Measurements from ENCODE around the gene SCFD2. TPM values are rescaled to one million over a fixed set of nuclear protein-coding genes. Genes with fewer than 3 reads are reported as not detected.

SCFD2 gene
- total and polyA plus RNA-seq, 5 donors from 2014 or later, result 15.0 to 23.9 (median 16.3) TPM

DNA sequence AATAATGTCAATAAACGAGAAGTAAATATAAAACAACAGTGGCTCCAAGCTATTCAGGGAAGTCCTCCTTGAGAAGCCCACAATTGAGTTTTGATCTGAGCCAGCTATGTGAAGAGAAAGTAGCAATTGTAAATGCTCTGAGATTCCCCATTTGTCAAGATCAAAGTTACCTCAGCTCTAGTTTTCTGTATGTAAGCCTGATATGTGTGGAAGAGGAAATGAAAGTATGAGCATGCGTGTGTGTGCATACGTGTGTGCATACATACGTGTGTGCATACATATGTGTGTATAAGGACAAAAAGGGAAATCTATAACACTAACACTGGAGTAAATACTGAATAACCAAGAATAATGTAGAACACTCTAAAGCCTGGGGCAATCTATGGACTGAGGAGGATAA, 130.3 kb downstream of the SCFD2 start:
- Mint-ChIP-seq H3K27ac (no peak overlapping the region), H3K9me3 (peaks cover 0 to 4% (median 0%) of the 10 kb centered on the region in 7 donors), H3K27me3 (no peaks in the 10 kb centered on the region), H3K36me3 (peaks cover 25% of the 10 kb centered on the region), H3K4me3 (no peak overlapping the region), H3K4me1 (peaks cover 3 to 13% (median 9%) of the 10 kb centered on the region in 4 donors)
- H3K27me3 ChIP-seq (ENCODE audit: control insufficient read depth, insufficient read depth, low read length), result no peaks in the 10 kb centered on the region
- DNase-seq, result no peak
- no peak overlapping the region for H3K4me3 ChIP-seq (ENCODE audit: low read depth, low read length)
- ATAC-seq (ENCODE audit: low read depth in 2 of 2), result no peak
- no peaks in the 10 kb centered on the region for H3K36me3 ChIP-seq (ENCODE audit: control insufficient read depth, insufficient read depth, low read length)
- no peaks in the 10 kb centered on the region for H3K4me1 ChIP-seq (ENCODE audit: control insufficient read depth, insufficient read depth, low read length, poor library complexity, severe bottlenecking)
- H3K27ac ChIP-seq (ENCODE audit: insufficient read depth, low read length, poor library complexity, severe bottlenecking), result no peak overlapping the region
- H3K9me3 ChIP-seq (ENCODE audit: control insufficient read depth in 2 of 2, low read length in 2 of 2), result no peaks in the 10 kb centered on the region

DNA sequence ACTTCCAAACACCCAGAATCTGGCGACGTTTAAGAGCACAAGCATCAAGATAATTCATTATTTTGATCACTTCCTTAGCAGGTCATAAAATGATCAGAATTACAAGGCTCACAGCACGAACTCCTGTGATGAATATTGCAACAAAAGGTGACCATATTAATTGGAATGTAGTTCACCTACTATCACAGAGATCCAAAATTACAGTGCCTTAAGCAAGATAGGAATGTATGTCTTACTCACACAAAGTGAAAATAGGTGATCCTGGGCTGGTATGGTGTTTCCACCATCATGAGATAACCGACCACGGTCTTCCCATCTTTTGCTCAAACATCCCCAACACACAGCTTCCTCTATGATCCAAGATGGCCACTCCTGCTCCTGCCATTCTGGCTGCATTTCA, 131.2 kb downstream of the SCFD2 start:
- no peak for ATAC-seq (ENCODE audit: low read depth in 2 of 2)
- Histone ChIP-seq H3K27me3 (ENCODE audit: control insufficient read depth, insufficient read depth, low read length) (no peaks in the 10 kb centered on the region), H3K4me3 (ENCODE audit: low read depth, low read length) (no peak overlapping the region), H3K9me3 (ENCODE audit: control insufficient read depth in 2 of 2, low read length in 2 of 2) (no peaks in the 10 kb centered on the region), H3K4me1 (ENCODE audit: control insufficient read depth, insufficient read depth, low read length, poor library complexity, severe bottlenecking) (no peaks in the 10 kb centered on the region), H3K36me3 (ENCODE audit: control insufficient read depth, insufficient read depth, low read length) (no peaks in the 10 kb centered on the region), H3K27ac (ENCODE audit: insufficient read depth, low read length, poor library complexity, severe bottlenecking) (no peak overlapping the region)
- Mint-ChIP-seq H3K4me1 (peaks cover 3 to 13% (median 9%) of the 10 kb centered on the region in 4 donors), H3K27ac (peak overlapping the region; percentile 26 to 38 (median 32)), H3K36me3 (peaks cover 23% of the 10 kb centered on the region), H3K27me3 (no peaks in the 10 kb centered on the region), H3K4me3 (no peak overlapping the region), H3K9me3 (peaks cover 0 to 4% (median 0%) of the 10 kb centered on the region in 7 donors)
- no peak for DNase-seq

DNA sequence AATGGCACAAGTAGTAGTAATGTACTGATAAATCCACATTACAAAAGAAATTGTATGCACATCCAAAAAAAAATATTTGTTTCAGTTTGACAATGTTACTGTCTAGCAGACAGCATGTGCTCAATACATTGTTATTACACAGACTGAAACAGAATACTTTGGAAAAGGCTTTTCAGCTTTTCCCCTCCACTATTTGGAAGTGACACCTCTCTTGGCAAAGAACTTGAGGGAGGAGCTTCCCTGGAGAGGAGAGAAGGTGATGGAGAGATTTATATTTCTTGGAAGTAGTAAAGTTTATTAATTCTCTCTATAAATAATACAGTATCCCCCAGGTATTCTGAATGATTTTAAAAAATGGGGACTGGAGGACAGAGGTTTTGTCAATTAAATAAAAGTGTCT, 131.8 kb downstream of the SCFD2 start:
- ATAC-seq (ENCODE audit: low read depth in 2 of 2) (no peak), DNase-seq (no peak)
- no peaks in the 10 kb centered on the region for H3K9me3 ChIP-seq (ENCODE audit: control insufficient read depth in 2 of 2, low read length in 2 of 2)
- Mint-ChIP-seq H3K9me3 (peaks cover 0 to 4% (median 0%) of the 10 kb centered on the region in 7 donors), H3K27ac (no peak overlapping the region), H3K27me3 (no peaks in the 10 kb centered on the region), H3K36me3 (peaks cover 20% of the 10 kb centered on the region), H3K4me1 (peaks cover 3 to 13% (median 9%) of the 10 kb centered on the region in 4 donors), H3K4me3 (no peak overlapping the region)
- H3K36me3 ChIP-seq (ENCODE audit: control insufficient read depth, insufficient read depth, low read length), result no peaks in the 10 kb centered on the region
- H3K4me1 ChIP-seq (ENCODE audit: control insufficient read depth, insufficient read depth, low read length, poor library complexity, severe bottlenecking), result no peaks in the 10 kb centered on the region
- H3K4me3 ChIP-seq (ENCODE audit: low read depth, low read length), result no peak overlapping the region
- no peaks in the 10 kb centered on the region for H3K27me3 ChIP-seq (ENCODE audit: control insufficient read depth, insufficient read depth, low read length)
- H3K27ac ChIP-seq (ENCODE audit: insufficient read depth, low read length, poor library complexity, severe bottlenecking), result no peak overlapping the region

DNA sequence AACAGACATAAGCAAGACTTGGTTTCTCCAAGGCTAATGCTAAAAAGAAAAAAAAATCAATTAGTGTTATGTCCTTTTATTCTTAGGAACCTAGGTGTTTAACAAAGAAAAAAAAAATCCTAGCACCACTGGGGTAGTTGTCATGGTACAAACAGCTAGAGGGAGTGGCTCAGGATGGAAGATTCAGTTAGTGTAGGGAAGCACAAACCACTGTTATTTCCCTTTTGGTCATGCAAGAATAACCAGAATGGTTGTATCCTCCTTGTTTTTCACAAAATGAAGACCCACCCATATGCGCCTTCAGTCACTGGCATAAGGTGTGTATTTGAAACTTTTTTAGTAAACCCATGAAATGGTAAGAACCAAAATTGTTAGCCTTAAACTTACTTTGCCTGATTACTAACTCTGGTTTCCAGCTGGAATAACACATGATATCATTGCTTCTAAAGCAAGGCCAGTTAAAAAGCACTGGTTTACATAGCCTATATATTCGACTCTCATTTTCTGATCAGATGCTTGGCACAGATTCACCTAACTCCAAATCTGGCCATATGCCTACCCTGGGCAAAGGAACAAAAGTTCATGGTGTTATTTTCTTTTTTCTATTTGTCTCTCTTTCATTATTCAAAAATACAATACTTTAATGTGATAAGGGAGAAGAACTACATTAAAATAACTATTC, 132.6 kb downstream of the SCFD2 start:
- peaks cover 20% of the 10 kb centered on the region for H3K36me3 Mint-ChIP-seq
- H3K27ac ChIP-seq (ENCODE audit: insufficient read depth, low read length, poor library complexity, severe bottlenecking), result no peak overlapping the region
- no peak for DNase-seq
- H3K9me3 Mint-ChIP-seq, result peaks cover 0 to 4% (median 0%) of the 10 kb centered on the region in 7 donors
- ATAC-seq (ENCODE audit: low read depth in 2 of 2), result no peak
- H3K36me3 ChIP-seq (ENCODE audit: control insufficient read depth, insufficient read depth, low read length), result no peaks in the 10 kb centered on the region
- no peaks in the 10 kb centered on the region for H3K27me3 Mint-ChIP-seq
- peaks cover 3 to 13% (median 9%) of the 10 kb centered on the region in 4 donors for H3K4me1 Mint-ChIP-seq
- H3K4me3 ChIP-seq (ENCODE audit: low read depth, low read length), result no peak overlapping the region
- no peaks in the 10 kb centered on the region for H3K27me3 ChIP-seq (ENCODE audit: control insufficient read depth, insufficient read depth, low read length)
- H3K9me3 ChIP-seq (ENCODE audit: control insufficient read depth in 2 of 2, low read length in 2 of 2), result no peaks in the 10 kb centered on the region
- H3K27ac Mint-ChIP-seq, result no peak overlapping the region
- H3K4me3 Mint-ChIP-seq, result no peak overlapping the region
- no peaks in the 10 kb centered on the region for H3K4me1 ChIP-seq (ENCODE audit: control insufficient read depth, insufficient read depth, low read length, poor library complexity, severe bottlenecking)

DNA sequence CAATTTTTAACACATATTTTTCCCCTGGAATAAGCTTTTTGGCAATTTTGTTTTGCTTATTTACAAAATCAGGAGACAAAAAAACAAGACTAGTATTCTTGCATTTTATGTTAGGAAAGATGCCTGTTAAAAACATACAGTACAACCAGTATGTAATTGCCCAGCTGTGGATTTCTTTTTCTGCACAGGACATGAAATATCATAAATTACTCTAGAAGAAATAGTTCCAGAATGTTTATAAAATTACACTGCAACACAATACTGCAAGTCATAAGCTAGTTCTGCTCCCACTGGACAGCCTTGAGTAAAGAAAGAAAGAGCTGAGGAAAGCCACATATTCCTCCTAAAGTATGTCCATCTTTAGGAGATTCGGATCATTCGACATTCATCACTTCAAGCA, 133.5 kb downstream of the SCFD2 start:
- ATAC-seq (ENCODE audit: low read depth in 2 of 2), result no peak
- H3K36me3 Mint-ChIP-seq, result peaks cover 20% of the 10 kb centered on the region
- H3K27ac Mint-ChIP-seq, result peak overlapping the region in 1 of 3 donors; percentile 61
- H3K36me3 ChIP-seq (ENCODE audit: control insufficient read depth, insufficient read depth, low read length), result no peaks in the 10 kb centered on the region
- H3K4me1 ChIP-seq (ENCODE audit: control insufficient read depth, insufficient read depth, low read length, poor library complexity, severe bottlenecking), result no peaks in the 10 kb centered on the region
- H3K4me3 ChIP-seq (ENCODE audit: low read depth, low read length), result no peak overlapping the region
- H3K27me3 ChIP-seq (ENCODE audit: control insufficient read depth, insufficient read depth, low read length), result no peaks in the 10 kb centered on the region
- H3K9me3 Mint-ChIP-seq, result peaks cover 0 to 4% (median 0%) of the 10 kb centered on the region in 7 donors
- no peaks in the 10 kb centered on the region for H3K27me3 Mint-ChIP-seq
- H3K4me3 Mint-ChIP-seq, result no peak overlapping the region
- no peaks in the 10 kb centered on the region for H3K9me3 ChIP-seq (ENCODE audit: control insufficient read depth in 2 of 2, low read length in 2 of 2)
- peaks cover 3 to 13% (median 10%) of the 10 kb centered on the region in 4 donors for H3K4me1 Mint-ChIP-seq
- DNase-seq, result no peak
- no peak overlapping the region for H3K27ac ChIP-seq (ENCODE audit: insufficient read depth, low read length, poor library complexity, severe bottlenecking)

DNA sequence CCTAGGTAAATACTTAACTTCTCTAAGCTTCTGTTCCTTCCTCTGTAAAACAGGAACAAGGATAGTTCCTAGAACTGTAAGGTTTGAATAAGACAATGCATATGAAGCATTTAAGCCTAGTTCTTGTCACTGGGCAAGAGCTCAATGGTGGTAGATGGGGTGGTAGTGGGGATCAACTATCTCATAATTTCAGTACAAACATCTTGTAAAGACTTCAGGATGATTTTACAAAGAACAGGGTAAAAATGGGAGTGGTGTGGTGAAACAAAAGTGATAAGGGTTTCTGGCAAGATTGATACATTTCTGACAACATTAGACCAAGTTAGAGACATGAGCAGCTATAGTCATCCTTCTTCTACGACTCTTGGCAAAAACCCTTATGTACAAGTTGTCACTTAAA, 137.8 kb downstream of the SCFD2 start:
- H3K27ac Mint-ChIP-seq, result no peak overlapping the region
- no peaks in the 10 kb centered on the region for H3K9me3 ChIP-seq (ENCODE audit: control insufficient read depth in 2 of 2, low read length in 2 of 2)
- peaks cover 0 to 5% (median 0%) of the 10 kb centered on the region in 7 donors for H3K9me3 Mint-ChIP-seq
- H3K4me1 Mint-ChIP-seq, result peaks cover 0 to 7% (median 4%) of the 10 kb centered on the region in 4 donors
- H3K27me3 ChIP-seq (ENCODE audit: control insufficient read depth, insufficient read depth, low read length), result no peaks in the 10 kb centered on the region
- peaks cover 4% of the 10 kb centered on the region for H3K36me3 Mint-ChIP-seq
- no peak overlapping the region for H3K4me3 ChIP-seq (ENCODE audit: low read depth, low read length)
- DNase-seq (no peak), ATAC-seq (ENCODE audit: low read depth in 2 of 2) (no peak)
- H3K36me3 ChIP-seq (ENCODE audit: control insufficient read depth, insufficient read depth, low read length), result no peaks in the 10 kb centered on the region
- no peaks in the 10 kb centered on the region for H3K27me3 Mint-ChIP-seq
- H3K4me3 Mint-ChIP-seq, result no peak overlapping the region
- no peak overlapping the region for H3K27ac ChIP-seq (ENCODE audit: insufficient read depth, low read length, poor library complexity, severe bottlenecking)
- H3K4me1 ChIP-seq (ENCODE audit: control insufficient read depth, insufficient read depth, low read length, poor library complexity, severe bottlenecking), result no peaks in the 10 kb centered on the region

DNA sequence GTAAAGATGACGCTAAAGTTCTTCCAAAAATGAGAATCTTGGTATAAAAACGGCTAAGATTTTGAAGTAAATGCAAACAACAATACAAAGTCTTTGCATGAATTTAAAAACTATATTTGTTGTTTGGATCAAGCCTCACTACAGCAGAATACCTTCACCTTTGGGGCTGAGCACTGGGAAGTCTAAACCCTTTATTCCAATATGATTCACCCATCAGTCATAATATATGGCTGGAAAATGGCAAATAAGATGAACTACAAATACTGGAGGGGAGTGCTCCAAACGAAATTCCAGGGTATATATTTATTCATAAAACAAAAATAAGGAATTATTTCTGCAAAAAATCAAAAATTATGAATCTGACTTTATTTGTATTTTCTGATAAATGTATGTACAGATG, 138.4 kb downstream of the SCFD2 start:
- Histone ChIP-seq H3K36me3 (ENCODE audit: control insufficient read depth, insufficient read depth, low read length) (no peaks in the 10 kb centered on the region), H3K27me3 (ENCODE audit: control insufficient read depth, insufficient read depth, low read length) (no peaks in the 10 kb centered on the region), H3K4me3 (ENCODE audit: low read depth, low read length) (no peak overlapping the region), H3K4me1 (ENCODE audit: control insufficient read depth, insufficient read depth, low read length, poor library complexity, severe bottlenecking) (no peaks in the 10 kb centered on the region), H3K9me3 (ENCODE audit: control insufficient read depth in 2 of 2, low read length in 2 of 2) (no peaks in the 10 kb centered on the region), H3K27ac (ENCODE audit: insufficient read depth, low read length, poor library complexity, severe bottlenecking) (no peak overlapping the region)
- Mint-ChIP-seq H3K36me3 (no peaks in the 10 kb centered on the region), H3K27ac (no peak overlapping the region), H3K9me3 (peaks cover 0 to 5% (median 0%) of the 10 kb centered on the region in 7 donors), H3K4me1 (peaks cover 0 to 2% (median under 1%) of the 10 kb centered on the region in 4 donors), H3K4me3 (no peak overlapping the region), H3K27me3 (no peaks in the 10 kb centered on the region)
- DNase-seq (no peak), ATAC-seq (ENCODE audit: low read depth in 2 of 2) (no peak)

Measured in CD4-positive, CD25-positive, alpha-beta regulatory T cell (primary cell).